K562 (cell line): Measurements from ENCODE around the gene CFAP52. TPM values are rescaled to one million over a fixed set of nuclear protein-coding genes. Genes with fewer than 3 reads are reported as not detected.

ENCODE experiments used
- CCNT2 ChIP-seq: IDR thresholded peaks from 2 replicates; pipeline ENCODE4 v1.6.1; 2011; ENCODE audit warnings: borderline replicate concordance, low read depth, mild to moderate bottlenecking, moderate library complexity, mixed read lengths, low read length; ENCODE audit not compliant: insufficient read length; ENCODE audit errors: extremely low read depth
- CXXC5 ChIP-seq: fragments of 250-450 bp; sonication (Bioruptor Pico); IDR thresholded peaks from 2 replicates; pipeline ENCODE4 v1.8.0; 2022; ENCODE audit warnings: inconsistent platforms, mild to moderate bottlenecking, moderate library complexity
- HDAC1 ChIP-seq, 2 experiments: fragments of 450-650 bp; IDR thresholded peaks; 2 replicates each; pipeline ENCODE4 v1.6.1; 2016 to 2017; ENCODE audit warnings: inconsistent platforms in 1 of 2, mild to moderate bottlenecking in 1 of 2, moderate library complexity in 1 of 2
- HSF4 ChIP-seq: fragments of 250-450 bp; sonication (Bioruptor Pico); IDR thresholded peaks from 2 replicates; pipeline ENCODE4 v2.1.2; 2022; ENCODE audit warnings: mild to moderate bottlenecking, moderate library complexity, borderline replicate concordance
- JUND ChIP-seq, 2 experiments: IDR thresholded peaks; 2 replicates in 1 of 2; 3 replicates in 1 of 2; pipeline ENCODE4 v1.6.1; 2011; ENCODE audit warnings: borderline replicate concordance in 2 of 2, low read depth in 2 of 2, low read length in 2 of 2, improper control_type of control experiment in 1 of 2, missing biosample characterization in 1 of 2, missing genetic modification characterization in 1 of 2, missing genetic modification reagents in 1 of 2
- KHSRP ChIP-seq: fragments of 450-650 bp; IDR thresholded peaks from 2 replicates; pipeline ENCODE4 v1.6.1; 2017
- KLF13 ChIP-seq: fragments of 450-650 bp; IDR thresholded peaks from 2 replicates; pipeline ENCODE4 v1.6.1; 2016; ENCODE audit warnings: missing genetic modification characterization, low read depth, mild to moderate bottlenecking, missing compliant biosample characterization, moderate library complexity, borderline replicate concordance
- MEIS2 ChIP-seq: fragments of 450-650 bp; IDR thresholded peaks from 2 replicates; pipeline ENCODE4 v1.6.1; 2014; ENCODE audit warnings: mild to moderate bottlenecking; ENCODE audit not compliant: partially characterized antibody
- NFATC3 ChIP-seq: fragments of 450-650 bp; IDR thresholded peaks from 2 replicates; pipeline ENCODE4 v1.6.1; 2017; ENCODE audit warnings: mild to moderate bottlenecking
- NUFIP1 ChIP-seq: fragments of 450-650 bp; IDR thresholded peaks from 2 replicates; pipeline ENCODE4 v1.6.1; 2018; ENCODE audit not compliant: partially characterized antibody
- RCOR1 ChIP-seq, 2 experiments: IDR thresholded peaks; 2 replicates each; pipeline ENCODE4 v1.6.1; 2012; ENCODE audit warnings: low read depth in 2 of 2, low read length in 2 of 2, borderline replicate concordance in 1 of 2, improper control_type of control experiment in 1 of 2
- TRIM28 ChIP-seq: fragments of 450-650 bp; IDR thresholded peaks from 2 replicates; pipeline ENCODE4 v1.6.1; 2017
- ZKSCAN8 ChIP-seq: fragments of 200-800 bp; sonication (Bioruptor generic); IDR thresholded peaks from 2 replicates; pipeline ENCODE4 v1.6.1; 2016; ENCODE audit warnings: missing genetic modification characterization, missing compliant biosample characterization
- ZNF143 ChIP-seq: sonication (generic); formaldehyde crosslinking; IDR thresholded peaks from 2 replicates; pipeline ENCODE4 v1.9.0; 2022; ENCODE audit warnings: mild to moderate bottlenecking, missing genetic modification reagents
- ZNF253 ChIP-seq: fragments of 250-450 bp; sonication (Bioruptor Pico); conservative IDR thresholded peaks from 2 replicates; pipeline ENCODE4 v1.6.1; 2021; ENCODE audit warnings: mild to moderate bottlenecking
- ZNF347 ChIP-seq: fragments of 450-650 bp; formaldehyde crosslinking; IDR thresholded peaks from 2 replicates; pipeline ENCODE4 v1.4.0; 2020; ENCODE audit warnings: low read depth, mild to moderate bottlenecking, moderate library complexity
- ZNF668 ChIP-seq: fragments of 250-450 bp; sonication (Bioruptor Pico); IDR thresholded peaks from 2 replicates; pipeline ENCODE4 v1.8.0; 2022; ENCODE audit warnings: mild to moderate bottlenecking, inconsistent platforms
- ZNF764 ChIP-seq: fragments of 250-450 bp; sonication (Bioruptor Pico); IDR thresholded peaks from 2 replicates; pipeline ENCODE4 v1.4.0; 2020; ENCODE audit warnings: low read depth, mild to moderate bottlenecking, moderate library complexity
- polyA plus RNA-seq, 8 experiments: library from polyadenylated mRNA; depleted of rRNA in 4 of 8; stranded (reverse) in 5 of 8; unstranded in 3 of 8; fragments of >200 nt; fragmentation: Nextera tagmentation in 2 of 8; fragmentation: Illumina TruSeq in 1 of 8; extraction: Ambion mirVana in 2 of 8; extraction: Trizol in 1 of 8; gene quantifications; 2 replicates each; pipeline versions ENCODE4 v1.2.1 to v1.2.3, GENCODE V29; 2011 to 2014; ENCODE audit warnings: inconsistent platforms in 1 of 8, missing spikeins in 1 of 8
- total RNA-seq, 7 experiments: library from RNA; depleted of rRNA in 6 of 7; stranded (reverse); fragments of >200 nt in 6 of 7; fragmentation: Illumina TruSeq in 2 of 7; extraction: Trizol in 2 of 7; gene quantifications; 2 replicates each; pipeline versions ENCODE4 v1.2.1 to v1.2.3, GENCODE V29; 2011 to 2021; ENCODE audit warnings: low replicate concordance in 1 of 7
- TF ChIP-seq, protein P1 (sequence below): fragments of 450-650 bp; IDR thresholded peaks from 2 replicates; pipeline ENCODE4 v1.6.1; 2018; ENCODE audit not compliant: partially characterized antibody
- TF ChIP-seq, protein P2 (sequence below): fragments of 450-650 bp; IDR thresholded peaks from 2 replicates; pipeline ENCODE4 v1.6.1; 2016
- TF ChIP-seq, protein P3 (sequence below): sonication (generic); formaldehyde crosslinking; IDR thresholded peaks from 2 replicates; pipeline ENCODE4 v1.8.0; 2022; ENCODE audit warnings: missing genetic modification reagents, mild to moderate bottlenecking, borderline replicate concordance

CFAP52 gene
- total and polyA plus RNA-seq, 9 of the 15 experiments (the other 6 are each of a cell fraction or from before 2014, with no cell fraction given), result not detected

DNA sequence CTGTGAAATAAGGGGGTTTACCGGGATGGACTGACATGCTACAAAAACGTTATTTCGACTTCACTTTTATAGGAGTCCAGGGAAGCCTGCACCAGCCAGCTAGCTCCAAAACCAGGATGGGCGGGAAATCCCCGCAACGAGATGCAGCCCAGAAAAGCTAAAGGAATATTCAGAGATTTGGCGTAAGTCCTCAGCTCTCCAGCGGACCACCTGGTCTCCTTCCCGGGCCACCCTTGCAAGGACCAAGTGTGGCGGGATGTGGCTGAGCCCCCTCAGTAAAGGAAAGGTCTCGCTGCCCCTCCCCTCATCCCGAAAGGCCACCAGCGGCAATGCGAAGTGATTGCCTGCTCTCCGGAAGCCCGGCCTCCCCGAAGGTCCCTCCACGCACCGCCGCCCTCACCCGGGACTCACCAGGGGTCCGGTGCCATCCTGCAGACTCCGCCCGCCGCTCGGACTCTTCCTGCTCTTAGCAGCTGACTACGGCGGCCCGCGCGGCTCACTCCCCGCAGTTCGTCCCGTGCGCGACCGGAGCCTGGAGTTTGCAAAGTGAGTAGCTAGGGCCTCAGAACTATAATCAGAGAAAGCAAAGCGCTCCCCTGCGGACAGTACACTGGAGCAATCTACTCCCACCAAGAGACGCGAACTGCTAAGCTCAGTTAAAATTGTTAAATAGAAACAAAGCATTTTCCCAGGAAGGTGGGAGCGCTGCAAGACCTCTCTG lies 901 bp upstream of the CFAP52 start, which contains the start of gene STX8 (continued):
- TF ChIP-seq KLF13 (tag) (no peak), TRIM28 (no peak), NUFIP1 (no peak), KHSRP (no peak), ZNF253 (CRISPR knock-in tag) (no peak), JUND (IDR thresholded peaks at IDR 0.05; ENCODE audit: borderline replicate concordance, low read depth, low read length) (0 out of 2 replicates have a peak, but pooled peaks have one; percentile 17), JUND (tag; IDR thresholded peaks at IDR 0.05; ENCODE audit: borderline replicate concordance, low read depth, low read length) (no peak), ZNF764 (CRISPR knock-in tag) (no peak), ZKSCAN8 (no peak), CXXC5 (CRISPR knock-in tag) (peak; percentile 70), NFATC3 (no peak), ZNF668 (CRISPR knock-in tag) (no peak), HSF4 (CRISPR knock-in tag) (no peak), MEIS2 (no peak), ZNF347 (CRISPR knock-in tag) (no peak), CCNT2 (peak; percentile 25), RCOR1 (IDR thresholded peaks at IDR 0.05; ENCODE audit: borderline replicate concordance in 1 of 2, low read depth in 2 of 2, low read length in 2 of 2) (0 out of 4 replicates have a peak, but pooled peaks of 1 of the 2 experiments have one; percentile 33), HDAC1 (IDR thresholded peaks at IDR 0.05) (0 out of 4 replicates have a peak, but pooled peaks of 1 of the 2 experiments have one; percentile 42), ZNF143 (CRISPR knock-in tag) (no peak)
- TF ChIP-seq, protein P1, sequence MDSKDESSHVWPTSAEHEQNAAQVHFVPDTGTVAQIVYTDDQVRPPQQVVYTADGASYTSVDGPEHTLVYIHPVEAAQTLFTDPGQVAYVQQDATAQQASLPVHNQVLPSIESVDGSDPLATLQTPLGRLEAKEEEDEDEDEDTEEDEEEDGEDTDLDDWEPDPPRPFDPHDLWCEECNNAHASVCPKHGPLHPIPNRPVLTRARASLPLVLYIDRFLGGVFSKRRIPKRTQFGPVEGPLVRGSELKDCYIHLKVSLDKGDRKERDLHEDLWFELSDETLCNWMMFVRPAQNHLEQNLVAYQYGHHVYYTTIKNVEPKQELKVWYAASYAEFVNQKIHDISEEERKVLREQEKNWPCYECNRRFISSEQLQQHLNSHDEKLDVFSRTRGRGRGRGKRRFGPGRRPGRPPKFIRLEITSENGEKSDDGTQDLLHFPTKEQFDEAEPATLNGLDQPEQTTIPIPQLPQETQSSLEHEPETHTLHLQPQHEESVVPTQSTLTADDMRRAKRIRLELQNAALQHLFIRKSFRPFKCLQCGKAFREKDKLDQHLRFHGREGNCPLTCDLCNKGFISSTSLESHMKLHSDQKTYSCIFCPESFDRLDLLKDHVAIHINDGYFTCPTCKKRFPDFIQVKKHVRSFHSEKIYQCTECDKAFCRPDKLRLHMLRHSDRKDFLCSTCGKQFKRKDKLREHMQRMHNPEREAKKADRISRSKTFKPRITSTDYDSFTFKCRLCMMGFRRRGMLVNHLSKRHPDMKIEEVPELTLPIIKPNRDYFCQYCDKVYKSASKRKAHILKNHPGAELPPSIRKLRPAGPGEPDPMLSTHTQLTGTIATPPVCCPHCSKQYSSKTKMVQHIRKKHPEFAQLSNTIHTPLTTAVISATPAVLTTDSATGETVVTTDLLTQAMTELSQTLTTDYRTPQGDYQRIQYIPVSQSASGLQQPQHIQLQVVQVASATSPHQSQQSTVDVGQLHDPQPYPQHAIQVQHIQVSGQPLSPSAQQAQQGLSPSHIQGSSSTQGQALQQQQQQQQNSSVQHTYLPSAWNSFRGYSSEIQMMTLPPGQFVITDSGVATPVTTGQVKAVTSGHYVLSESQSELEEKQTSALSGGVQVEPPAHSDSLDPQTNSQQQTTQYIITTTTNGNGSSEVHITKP, result peak; percentile 59
- TF ChIP-seq, protein P2, sequence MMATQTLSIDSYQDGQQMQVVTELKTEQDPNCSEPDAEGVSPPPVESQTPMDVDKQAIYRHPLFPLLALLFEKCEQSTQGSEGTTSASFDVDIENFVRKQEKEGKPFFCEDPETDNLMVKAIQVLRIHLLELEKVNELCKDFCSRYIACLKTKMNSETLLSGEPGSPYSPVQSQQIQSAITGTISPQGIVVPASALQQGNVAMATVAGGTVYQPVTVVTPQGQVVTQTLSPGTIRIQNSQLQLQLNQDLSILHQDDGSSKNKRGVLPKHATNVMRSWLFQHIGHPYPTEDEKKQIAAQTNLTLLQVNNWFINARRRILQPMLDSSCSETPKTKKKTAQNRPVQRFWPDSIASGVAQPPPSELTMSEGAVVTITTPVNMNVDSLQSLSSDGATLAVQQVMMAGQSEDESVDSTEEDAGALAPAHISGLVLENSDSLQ, result no peak
- TF ChIP-seq, protein P3, sequence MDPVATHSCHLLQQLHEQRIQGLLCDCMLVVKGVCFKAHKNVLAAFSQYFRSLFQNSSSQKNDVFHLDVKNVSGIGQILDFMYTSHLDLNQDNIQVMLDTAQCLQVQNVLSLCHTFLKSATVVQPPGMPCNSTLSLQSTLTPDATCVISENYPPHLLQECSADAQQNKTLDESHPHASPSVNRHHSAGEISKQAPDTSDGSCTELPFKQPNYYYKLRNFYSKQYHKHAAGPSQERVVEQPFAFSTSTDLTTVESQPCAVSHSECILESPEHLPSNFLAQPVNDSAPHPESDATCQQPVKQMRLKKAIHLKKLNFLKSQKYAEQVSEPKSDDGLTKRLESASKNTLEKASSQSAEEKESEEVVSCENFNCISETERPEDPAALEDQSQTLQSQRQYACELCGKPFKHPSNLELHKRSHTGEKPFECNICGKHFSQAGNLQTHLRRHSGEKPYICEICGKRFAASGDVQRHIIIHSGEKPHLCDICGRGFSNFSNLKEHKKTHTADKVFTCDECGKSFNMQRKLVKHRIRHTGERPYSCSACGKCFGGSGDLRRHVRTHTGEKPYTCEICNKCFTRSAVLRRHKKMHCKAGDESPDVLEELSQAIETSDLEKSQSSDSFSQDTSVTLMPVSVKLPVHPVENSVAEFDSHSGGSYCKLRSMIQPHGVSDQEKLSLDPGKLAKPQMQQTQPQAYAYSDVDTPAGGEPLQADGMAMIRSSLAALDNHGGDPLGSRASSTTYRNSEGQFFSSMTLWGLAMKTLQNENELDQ (CRISPR knock-in tag), result no peak
